Measurements from ENCODE around the gene NPC1. TPM values are rescaled to one million over a fixed set of nuclear protein-coding genes. Genes with fewer than 3 reads are reported as not detected.

NPC1 gene
- total and polyA plus RNA-seq, 2 of the 8 experiments (the other 6 are each of a cell fraction or from before 2014, with no cell fraction given): 34.1 to 39.5 TPM

- TF ChIP-seq CBX8 (IDR thresholded peaks at IDR 0.05; ENCODE audit: borderline replicate concordance, low read depth, low read length) (no peak), E2F6 (IDR thresholded peaks at IDR 0.05) (no peak), YY1 (IDR thresholded peaks at IDR 0.05; ENCODE audit: low read depth, low read length) (no peak), TAF7 (optimal IDR thresholded peaks at IDR 0.05; ENCODE audit: borderline replicate concordance, low read depth, low read length) (no peak), BRCA1 (IDR thresholded peaks at IDR 0.05; ENCODE audit: low read depth, low read length) (no peak), POLR2A (IDR thresholded peaks at IDR 0.05; ENCODE audit: control extremely low read depth in 1 of 2, low read depth in 2 of 2, low read length in 2 of 2) (no peak), CEBPB (IDR thresholded peaks at IDR 0.05; ENCODE audit: low read depth, low read length) (no peak), EZH2 (IDR thresholded peaks at IDR 0.05; ENCODE audit: low read depth, low read length, severe bottlenecking) (no peak), RBBP5 (IDR thresholded peaks at IDR 0.05; ENCODE audit: borderline replicate concordance, low read depth, low read length) (no peak), KDM4A (IDR thresholded peaks at IDR 0.05; ENCODE audit: low read depth, low read length, severe bottlenecking) (no peak), MAX (IDR thresholded peaks at IDR 0.05) (no peak)
Observed at GRCh38 chr18:23487738-23488570, 98.4 kb downstream of the NPC1 start (continued).

Data from H1 (cell line).